Neural cell (in vitro differentiated cells): Measurements from ENCODE around the gene CNTNAP3.
A peak's percentile ranks its signal among the peaks of the same experiment; 100 is the strongest.
"Not testable (repeated sequence)": the region's sequence is repeated elsewhere in the genome, so short reads cannot be mapped to it uniquely, and the experiment has no call there.

Experiments
- EZH2 ChIP-seq: fragments of 200-600, 300-800 bp; shearing (Covaris generic), sonication (generic); IDR thresholded peaks from 2 replicates; pipeline ENCODE4 v1.6.1; 2014; ENCODE audit warnings: antibody characterized with exemption, low read length, borderline replicate concordance, mild to moderate bottlenecking; ENCODE audit not compliant: insufficient read depth, poor library complexity, severe bottlenecking
- MXI1 ChIP-seq: fragments of 450-650 bp; conservative IDR thresholded peaks from 2 replicates; pipeline ENCODE4 v1.6.1; 2014; ENCODE audit warnings: antibody characterized with exemption, mild to moderate bottlenecking; ENCODE audit not compliant: poor library complexity, severe bottlenecking
- POLR2AphosphoS5 ChIP-seq: IDR thresholded peaks from 2 replicates; pipeline ENCODE4 v1.6.1; 2012
- RAD21 ChIP-seq: fragments of 450-650 bp; conservative IDR thresholded peaks from 2 replicates; pipeline ENCODE4 v1.6.1; 2014; ENCODE audit warnings: antibody characterized with exemption, mild to moderate bottlenecking, moderate library complexity
- TF ChIP-seq, protein P1 (sequence below): fragments of 450-650 bp; IDR thresholded peaks from 2 replicates; pipeline ENCODE4 v1.5.1; 2014; ENCODE audit warnings: antibody characterized with exemption, mild to moderate bottlenecking, moderate library complexity; ENCODE audit not compliant: poor library complexity, severe bottlenecking

DNA sequence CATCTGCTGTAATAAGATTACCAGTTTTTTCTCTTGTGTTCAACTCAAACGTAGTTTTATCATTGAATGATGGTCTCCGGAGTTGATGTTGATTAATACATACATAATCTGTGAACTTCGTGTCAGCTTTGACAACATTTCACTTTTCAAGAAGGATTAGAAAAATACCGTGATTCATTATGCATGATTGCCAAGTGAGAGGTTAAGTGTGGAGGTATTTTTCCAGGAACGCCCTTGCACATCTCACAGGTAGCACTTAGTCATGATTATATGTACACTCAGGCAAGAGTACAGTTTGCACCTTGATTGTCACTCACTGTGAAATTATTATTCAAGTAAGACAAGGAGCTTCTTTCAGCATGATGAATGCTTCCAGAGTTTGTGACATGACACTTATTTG is 202.7 kb downstream of the CNTNAP3 start:
- TF ChIP-seq, protein P1, sequence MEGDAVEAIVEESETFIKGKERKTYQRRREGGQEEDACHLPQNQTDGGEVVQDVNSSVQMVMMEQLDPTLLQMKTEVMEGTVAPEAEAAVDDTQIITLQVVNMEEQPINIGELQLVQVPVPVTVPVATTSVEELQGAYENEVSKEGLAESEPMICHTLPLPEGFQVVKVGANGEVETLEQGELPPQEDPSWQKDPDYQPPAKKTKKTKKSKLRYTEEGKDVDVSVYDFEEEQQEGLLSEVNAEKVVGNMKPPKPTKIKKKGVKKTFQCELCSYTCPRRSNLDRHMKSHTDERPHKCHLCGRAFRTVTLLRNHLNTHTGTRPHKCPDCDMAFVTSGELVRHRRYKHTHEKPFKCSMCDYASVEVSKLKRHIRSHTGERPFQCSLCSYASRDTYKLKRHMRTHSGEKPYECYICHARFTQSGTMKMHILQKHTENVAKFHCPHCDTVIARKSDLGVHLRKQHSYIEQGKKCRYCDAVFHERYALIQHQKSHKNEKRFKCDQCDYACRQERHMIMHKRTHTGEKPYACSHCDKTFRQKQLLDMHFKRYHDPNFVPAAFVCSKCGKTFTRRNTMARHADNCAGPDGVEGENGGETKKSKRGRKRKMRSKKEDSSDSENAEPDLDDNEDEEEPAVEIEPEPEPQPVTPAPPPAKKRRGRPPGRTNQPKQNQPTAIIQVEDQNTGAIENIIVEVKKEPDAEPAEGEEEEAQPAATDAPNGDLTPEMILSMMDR = not testable (repeated sequence)
- peak; percentile 56 for TF ChIP-seq POLR2AphosphoS5
- TF ChIP-seq RAD21, EZH2, MXI1: not testable (repeated sequence)
